A549 (cell line): Measurements from ENCODE around the gene ARHGAP10.

ENCODE experiments used
- EHMT2 ChIP-seq: fragments of 200-600 bp; sonication (generic); IDR thresholded peaks from 2 replicates; pipeline ENCODE4 v1.6.1; 2016; ENCODE audit warnings: antibody characterized with exemption, low read depth, mild to moderate bottlenecking, moderate library complexity
- HMGXB4 ChIP-seq: fragments of 250-450 bp; sonication (Bioruptor Pico); IDR thresholded peaks from 2 replicates; pipeline ENCODE4 v1.5.0; 2021; ENCODE audit warnings: mild to moderate bottlenecking, moderate library complexity, borderline replicate concordance
- RAD21 ChIP-seq, 2 experiments: fragments of >200 bp in 1 of 2; sonication (Bioruptor Twin) in 1 of 2; formaldehyde crosslinking in 1 of 2; IDR thresholded peaks in 1 of 2; conservative IDR thresholded peaks in 1 of 2; 2 replicates in 1 of 2; 3 replicates in 1 of 2; pipeline ENCODE4 v1.6.1; 2012 to 2018; ENCODE audit warnings: inconsistent platforms in 1 of 2
- TF ChIP-seq, protein P1 (sequence below): fragments of >200 bp; sonication (Bioruptor Twin); formaldehyde crosslinking; IDR thresholded peaks from 3 replicates; pipeline ENCODE4 v1.5.1; 2016

GRCh38 chr4:147717878-147718277, 14.0 kb upstream of the ARHGAP10 start:
- TF ChIP-seq, protein P1, sequence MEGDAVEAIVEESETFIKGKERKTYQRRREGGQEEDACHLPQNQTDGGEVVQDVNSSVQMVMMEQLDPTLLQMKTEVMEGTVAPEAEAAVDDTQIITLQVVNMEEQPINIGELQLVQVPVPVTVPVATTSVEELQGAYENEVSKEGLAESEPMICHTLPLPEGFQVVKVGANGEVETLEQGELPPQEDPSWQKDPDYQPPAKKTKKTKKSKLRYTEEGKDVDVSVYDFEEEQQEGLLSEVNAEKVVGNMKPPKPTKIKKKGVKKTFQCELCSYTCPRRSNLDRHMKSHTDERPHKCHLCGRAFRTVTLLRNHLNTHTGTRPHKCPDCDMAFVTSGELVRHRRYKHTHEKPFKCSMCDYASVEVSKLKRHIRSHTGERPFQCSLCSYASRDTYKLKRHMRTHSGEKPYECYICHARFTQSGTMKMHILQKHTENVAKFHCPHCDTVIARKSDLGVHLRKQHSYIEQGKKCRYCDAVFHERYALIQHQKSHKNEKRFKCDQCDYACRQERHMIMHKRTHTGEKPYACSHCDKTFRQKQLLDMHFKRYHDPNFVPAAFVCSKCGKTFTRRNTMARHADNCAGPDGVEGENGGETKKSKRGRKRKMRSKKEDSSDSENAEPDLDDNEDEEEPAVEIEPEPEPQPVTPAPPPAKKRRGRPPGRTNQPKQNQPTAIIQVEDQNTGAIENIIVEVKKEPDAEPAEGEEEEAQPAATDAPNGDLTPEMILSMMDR, result no peak
- no peak for TF ChIP-seq EHMT2
- TF ChIP-seq RAD21 (conservative IDR thresholded peaks at IDR 0.05 in 1 of 2, IDR thresholded peaks at IDR 0.05 in 1 of 2), result no peak
- TF ChIP-seq HMGXB4, result no peak
